NK-92 (cell line): ENCODE measurements around the gene INO80B.
"Not testable (repeated sequence)": the region's sequence is repeated elsewhere in the genome, so short reads cannot be mapped to it uniquely, and the experiment has no call there.

Experiments used
- DNase-seq: peaks from one replicate; lab custom pipeline; 2025; ENCODE audit not compliant: unreplicated experiment; lab: John Stamatoyannopoulos, UW

INO80B gene

DNA sequence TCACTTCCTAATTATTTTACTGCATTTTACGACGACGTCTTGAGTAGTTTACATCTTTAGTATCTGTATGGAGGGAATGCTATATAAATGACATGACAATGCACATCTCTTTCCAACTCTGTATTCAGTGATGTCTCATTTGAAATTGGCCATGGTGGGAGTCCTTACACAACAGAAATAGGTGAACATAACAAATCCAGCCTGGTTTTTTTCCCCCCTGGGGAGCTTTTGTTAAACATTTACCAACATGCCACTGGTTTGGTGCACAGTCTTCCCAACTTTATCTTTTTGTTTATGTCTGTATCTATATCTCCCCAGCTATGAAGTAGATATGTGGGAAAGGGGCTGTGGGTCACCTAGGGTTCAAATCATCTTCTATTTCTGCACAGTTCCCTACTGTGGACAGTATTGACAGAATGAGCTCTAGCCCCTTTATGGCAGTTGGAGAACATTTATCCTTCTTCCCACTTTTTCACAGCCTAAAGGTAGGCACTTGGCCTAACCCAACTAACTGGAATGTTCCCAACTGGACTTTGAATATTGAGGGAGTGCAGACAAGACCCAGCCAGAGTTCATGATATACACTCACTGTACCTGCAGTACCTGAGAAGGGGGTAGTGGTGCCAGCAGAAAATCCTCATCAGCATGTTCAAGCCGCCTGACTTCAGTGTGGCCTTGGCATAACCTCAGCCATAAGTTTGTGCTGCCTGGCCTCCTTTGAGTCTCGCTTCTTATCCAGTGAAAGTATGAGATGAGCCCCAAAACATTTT is 7.5 kb upstream of the INO80B start:
- DNase-seq = no peak

GRCh38 chr2:74448771-74449170 is 6.1 kb upstream of the INO80B start:
- DNase-seq = no peak

DNA sequence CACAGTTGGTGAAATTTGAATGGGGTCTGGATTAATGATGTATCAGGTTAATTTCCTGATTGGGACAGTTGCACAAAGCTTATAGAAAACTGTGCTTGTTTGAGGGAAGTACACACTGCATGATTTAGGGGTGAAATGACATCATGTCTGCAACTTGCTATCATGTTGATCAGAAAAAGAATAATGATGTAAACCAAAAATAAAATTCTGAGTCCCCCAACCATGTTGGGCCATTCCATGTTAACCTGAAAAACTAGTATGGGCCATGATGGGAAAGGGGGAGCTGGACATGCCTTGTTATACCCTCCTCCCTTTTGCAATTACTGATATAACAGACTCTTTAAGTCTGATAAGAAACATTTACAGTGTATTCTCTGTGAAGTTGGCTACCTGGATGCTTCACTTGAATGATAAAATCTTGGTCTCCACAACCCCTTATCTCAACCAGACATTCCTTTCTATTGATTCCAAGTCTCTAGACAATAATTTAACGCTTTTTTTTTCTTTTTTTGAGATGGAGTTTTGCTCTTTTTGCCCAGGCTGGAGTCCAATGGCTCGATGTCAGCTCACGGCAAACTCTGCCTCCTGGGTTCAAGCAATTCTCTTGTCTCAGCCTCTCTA is 4.2 kb upstream of the INO80B start:
- DNase-seq = no peak

DNA sequence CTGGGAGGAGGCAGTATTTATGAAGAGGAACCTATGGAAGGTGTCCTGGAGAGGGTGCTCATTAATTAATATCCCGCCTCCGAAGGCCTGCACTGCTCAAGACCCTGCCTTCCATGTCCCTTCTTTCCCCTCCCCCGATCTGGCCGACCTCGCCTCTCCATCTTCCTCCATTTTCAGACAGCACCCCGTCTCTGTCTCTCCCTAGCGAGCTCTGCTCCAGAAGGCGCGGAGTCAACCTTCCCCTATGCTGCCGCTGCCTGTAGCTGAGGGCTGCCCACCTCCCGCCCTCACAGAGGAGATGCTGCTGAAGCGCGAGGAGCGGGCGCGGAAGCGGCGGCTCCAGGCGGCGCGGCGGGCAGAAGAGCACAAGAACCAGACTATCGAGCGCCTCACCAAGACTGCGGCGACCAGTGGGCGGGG is 2.3 kb downstream of the INO80B start:
- DNase-seq = no peak

GRCh38 chr2:74457549-74458131 is 2.8 kb downstream of the INO80B start:
- DNase-seq = no peak

- peak; percentile 98 for DNase-seq
These were observed 3.4 kb downstream of the INO80B start, which contains the start of gene WBP1 for GRCh38 chr2:74458132-74458937. TSS of gene WBP1 (plus strand) at chr2:74458438. CDS start at chr2:74458603, 165 bp downstream.

DNA sequence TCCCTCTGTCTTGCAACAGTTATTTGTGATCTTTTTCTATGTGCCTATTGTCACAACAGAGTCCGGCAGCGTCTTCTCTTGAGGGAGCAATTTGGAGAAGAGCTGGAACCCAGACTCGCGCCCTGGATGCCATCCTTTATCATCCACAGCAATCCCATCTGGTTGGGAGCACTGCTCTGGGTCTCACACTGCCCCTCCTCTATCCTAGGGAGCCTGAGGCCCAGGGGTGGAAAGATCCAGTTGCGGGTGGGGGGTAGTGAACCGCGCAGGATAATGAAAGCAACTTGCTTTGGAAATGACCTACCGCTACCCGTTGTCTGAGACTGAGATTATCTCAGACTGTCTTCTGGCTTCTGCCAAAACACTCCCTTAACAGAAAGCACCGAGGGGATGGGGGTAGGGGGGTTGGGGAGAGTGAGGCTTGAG is 4.1 kb downstream of the INO80B start:
- no peak for DNase-seq

- DNase-seq = not testable (repeated sequence)
These were observed 4.7 kb downstream of the INO80B start for GRCh38 chr2:74459503-74460118.

DNA sequence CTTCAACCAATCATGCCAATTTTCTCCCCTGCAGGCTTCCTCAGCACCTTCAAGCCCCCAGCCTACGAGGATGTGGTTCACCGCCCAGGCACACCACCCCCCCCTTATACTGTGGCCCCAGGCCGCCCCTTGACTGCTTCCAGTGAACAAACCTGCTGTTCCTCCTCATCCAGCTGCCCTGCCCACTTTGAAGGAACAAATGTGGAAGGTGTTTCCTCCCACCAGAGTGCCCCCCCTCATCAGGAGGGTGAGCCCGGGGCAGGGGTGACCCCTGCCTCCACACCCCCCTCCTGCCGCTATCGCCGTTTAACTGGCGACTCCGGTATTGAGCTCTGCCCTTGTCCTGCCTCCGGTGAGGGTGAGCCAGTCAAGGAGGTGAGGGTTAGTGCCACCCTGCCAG is 5.3 kb downstream of the INO80B start:
- not testable (repeated sequence) for DNase-seq

- no peak for DNase-seq
These were observed 6.5 kb downstream of the INO80B start for GRCh38 chr2:74461187-74462053.

DNA sequence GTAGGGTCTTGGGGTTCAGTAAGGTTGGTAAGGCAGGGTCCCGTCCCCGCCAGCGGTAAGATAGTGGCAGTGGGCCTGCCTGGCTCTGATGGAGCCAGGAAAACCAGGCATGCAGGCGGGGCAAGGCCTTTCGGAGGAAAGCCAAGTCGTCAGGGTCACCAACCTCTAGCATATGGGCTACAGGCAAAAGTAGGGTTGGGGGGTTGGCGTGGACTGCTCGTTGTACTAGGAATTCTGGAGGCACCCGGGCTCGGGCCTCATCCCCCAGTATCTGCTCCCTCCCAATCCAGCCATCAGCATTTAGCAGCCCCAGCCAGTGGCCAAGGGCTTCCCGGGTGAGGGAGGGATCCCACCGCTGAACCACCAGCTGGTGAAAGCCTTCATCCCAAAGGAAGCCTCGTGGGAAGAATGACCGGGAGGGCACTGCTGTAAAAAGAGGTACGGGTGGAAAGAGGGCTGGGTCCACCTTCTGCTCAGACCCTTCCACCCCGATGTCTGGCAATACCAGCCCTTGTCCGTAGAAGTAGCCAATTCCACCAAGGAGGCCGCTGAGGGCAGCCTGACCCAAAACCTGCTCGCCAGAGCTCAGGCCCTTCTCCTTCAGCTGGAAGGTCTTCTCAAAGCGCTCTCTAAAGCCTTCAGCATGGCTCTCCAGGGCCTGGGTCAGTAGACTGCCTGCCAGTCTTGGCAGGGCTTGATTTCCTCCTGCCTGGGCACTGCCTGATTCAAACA is 7.3 kb downstream of the INO80B start:
- no peak for DNase-seq

GRCh38 chr2:74462786-74463105 is 7.9 kb downstream of the INO80B start:
- DNase-seq = no peak

GRCh38 chr2:74464406-74464805 is 9.5 kb downstream of the INO80B start:
- no peak for DNase-seq

GRCh38 chr2:74470742-74471141 is 15.9 kb downstream of the INO80B start:
- not testable (repeated sequence) for DNase-seq

DNA sequence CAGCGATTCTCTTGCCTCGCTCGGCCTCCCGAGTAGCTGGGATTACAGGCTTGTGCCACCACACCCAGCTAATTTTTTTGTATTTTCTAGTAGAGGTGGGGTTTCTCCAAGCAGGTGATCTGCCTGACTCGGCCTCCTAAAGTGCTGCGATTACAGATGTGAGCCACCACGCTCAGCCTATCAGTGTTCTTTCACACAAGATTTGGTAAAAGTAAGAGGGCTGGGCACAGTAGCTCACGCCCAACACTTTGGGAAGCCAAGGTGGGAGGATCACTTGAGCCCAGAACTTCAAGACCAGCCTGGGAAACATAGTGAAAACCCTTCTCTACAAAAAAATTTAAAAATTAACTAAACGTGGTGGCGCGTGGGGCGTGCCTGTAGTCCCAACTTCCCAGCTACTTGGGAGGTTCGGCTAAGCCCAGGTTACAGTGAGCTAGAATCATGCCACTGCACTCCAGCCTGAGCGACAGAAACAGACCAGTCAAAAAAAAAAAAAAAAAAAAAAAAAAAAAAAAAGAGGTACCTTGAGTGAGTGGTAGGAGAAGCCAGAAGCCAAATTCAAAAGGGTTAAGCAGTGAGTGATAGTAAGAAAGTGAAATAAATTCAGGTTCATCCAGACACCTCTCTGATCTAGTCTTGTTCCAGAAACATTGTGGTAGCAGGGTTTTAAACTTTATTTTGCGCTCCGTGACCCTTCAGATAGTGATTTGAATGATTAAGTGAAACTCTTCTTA is 16.6 kb downstream of the INO80B start:
- DNase-seq = no peak

DNA sequence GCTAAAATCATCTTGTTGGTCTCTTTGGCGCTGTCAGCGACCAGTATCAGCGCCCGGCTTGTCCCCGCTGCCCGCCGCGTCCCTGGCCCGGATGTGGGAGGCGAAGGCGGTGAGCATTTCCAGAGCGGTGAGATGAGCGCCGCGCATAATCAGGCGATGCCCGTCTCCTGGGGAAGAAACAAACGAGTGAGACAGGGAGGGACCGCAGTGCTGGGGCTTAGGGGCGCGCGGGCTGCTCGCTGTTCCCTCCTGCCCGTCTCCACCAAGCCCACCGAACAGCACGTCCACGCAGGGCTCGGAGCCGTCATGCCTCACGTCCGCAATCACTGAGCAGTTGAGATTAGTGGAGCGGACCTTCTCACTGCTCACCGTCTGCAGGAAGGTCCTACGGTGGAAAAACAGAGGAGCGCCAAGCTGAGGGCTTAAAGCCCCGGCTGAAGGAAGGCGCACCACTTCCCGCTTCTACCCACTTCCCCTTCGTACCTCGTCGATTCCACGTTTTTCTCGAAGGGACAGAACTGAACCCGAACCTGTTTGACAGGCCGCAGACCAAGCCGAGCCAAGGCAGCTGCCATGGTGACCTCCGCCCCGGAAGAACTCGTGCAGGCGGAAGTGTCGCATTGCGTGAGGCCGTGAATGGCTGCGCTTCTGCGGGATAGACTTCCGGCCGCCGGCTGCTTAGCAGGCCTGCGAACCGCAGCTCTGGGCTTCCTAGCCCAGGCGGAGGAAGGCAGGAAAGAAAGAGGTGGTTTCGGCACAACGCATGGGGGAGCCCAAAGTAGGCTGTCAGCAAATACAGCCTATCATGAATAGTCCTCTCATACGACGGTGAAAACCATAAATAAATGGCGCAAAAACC is 17.4 kb downstream of the INO80B start, which contains the start of gene MRPL53:
Gene MRPL53 (minus strand): TSS at position 595 of the 859 bp plus-strand sequence. CDS start 20 bp downstream, at position 575.
- peak; percentile 73 for DNase-seq

- DNase-seq = no peak
These were observed 18.0 kb downstream of the INO80B start for GRCh38 chr2:74472945-74473258.

- DNase-seq = no peak
These were observed 19.6 kb downstream of the INO80B start for GRCh38 chr2:74474481-74474880.
